ENCODE data around the gene HNRNPR.
"Not testable (repeated sequence)": the region's sequence is repeated elsewhere in the genome, so short reads cannot be mapped to it uniquely, and the experiment has no call there.

The HNRNPR gene

DNA sequence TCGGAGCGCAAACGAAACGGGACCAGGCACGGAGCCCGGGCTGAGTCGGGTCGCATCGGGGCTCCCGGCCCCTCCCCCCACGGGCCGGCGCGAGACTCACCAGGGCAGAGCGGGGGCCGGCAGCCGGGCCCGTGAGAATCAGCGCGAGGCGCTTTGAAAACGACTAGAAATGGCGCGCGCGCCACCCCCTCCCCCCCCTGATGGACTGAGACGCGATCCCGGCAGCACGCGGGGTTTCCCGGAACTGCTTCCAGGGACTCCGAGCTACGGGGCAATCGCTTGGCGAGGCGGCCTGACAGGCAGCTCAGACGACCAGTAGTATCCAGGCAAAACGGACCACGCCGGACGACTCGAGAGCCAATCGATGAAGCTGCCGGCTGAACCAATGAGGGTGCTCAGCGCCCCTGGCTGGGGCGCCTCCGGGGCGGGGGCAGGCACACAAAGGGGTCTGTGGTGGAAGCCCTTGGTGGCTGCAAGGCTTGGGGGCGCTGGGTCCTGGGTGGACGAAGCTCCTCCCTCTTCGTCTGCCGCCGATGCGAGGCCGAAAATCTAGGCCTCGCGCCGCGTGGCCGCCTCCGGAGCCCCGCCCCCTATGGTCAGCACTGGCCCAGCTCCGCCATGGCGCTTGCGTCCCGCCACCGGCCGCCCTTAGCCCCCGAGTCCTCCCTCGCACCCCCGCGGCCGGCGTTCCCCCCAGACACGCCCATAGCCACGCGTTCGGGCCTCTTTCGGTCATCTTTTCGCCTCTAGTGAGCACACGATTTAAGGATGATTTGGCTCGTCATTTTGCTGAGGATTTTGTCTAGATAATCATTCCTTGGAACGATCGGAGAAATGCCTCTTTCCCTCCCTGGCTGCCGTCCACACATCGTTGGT is at the start of gene HNRNPR:
HNRNPR (minus strand) TSS at position 174 of the 876 bp plus-strand sequence. CDS start 3,276 bp downstream, outside the sequence.
- DNase-seq (ENCODE audit: low read depth in 2 of 3, low spot score in 2 of 3), result peak; percentile 95 to 98 (median 97)

DNA sequence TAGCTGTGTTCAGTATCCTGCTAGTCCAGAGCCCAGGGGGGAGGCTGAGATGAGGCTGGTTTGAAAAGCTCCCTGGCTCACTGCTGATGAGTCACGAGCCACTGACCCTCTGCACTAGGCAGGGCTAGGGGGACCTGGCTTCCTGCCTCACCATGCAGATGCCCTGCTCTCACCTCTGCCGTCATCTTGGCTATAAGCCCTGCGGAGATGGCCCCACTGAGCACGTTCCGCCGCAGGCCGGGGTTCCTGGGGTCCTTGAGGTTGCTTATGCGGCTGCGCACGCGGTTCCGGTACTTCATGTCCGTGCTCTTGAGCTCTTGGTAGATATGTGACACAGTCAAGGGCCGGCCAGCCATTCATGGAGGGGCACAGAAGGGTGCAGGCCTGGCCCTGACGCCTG is 49.6 kb upstream of the HNRNPR start:
- no peak for DNase-seq (ENCODE audit: low read depth in 2 of 3, low spot score in 2 of 3)

DNA sequence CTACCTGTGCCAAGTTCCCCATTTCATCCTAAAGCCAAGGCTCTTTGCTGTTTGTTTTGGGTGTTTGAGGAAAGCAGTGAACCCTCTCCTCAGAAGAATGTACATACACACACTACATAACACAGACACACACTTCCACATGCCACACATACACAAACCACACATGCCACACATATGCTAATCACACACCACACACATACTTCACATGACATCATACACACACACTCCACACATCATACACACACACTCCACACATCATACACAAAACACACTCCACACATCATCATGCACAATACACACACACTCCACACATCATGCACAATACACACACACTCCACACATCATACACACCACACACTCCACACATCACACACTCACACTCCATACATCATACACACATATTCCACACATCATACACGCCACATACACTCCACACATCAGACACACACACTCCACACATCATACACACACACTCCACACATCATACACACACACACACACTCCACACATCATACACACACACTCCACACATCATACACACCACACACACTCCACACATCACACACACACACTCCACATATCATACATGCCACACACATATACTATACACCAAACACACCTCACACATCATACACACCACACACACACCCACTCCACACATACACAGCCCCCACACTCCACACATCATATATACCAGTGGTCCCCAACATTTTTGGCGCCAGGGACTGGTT is 48.2 kb upstream of the HNRNPR start:
- no peak for DNase-seq (ENCODE audit: low read depth in 2 of 3, low spot score in 2 of 3)

DNA sequence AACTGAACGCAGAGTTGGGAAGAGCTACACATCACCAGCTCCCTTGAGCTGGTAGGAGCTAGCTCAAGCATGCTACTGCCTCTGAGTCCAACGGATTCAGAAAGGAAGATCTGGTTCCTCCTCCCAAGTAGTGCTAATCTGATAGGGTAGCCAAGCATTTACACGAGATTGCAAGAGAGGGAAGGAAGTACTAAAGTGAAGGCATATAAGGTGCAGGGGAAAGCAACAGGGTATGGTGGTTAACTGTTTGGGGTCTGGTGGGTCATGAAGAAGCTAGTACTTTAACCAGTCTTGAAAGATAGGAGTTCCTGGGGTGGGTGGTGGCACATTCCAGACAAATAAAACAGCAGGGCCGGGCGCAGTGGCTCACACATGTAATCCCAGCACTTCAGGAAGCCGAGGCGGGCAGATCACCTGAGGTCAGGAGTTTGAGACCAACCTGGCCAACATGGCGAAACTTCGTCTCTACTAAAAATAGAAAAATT is 45.8 kb upstream of the HNRNPR start:
- no peak for DNase-seq (ENCODE audit: low read depth in 2 of 3, low spot score in 2 of 3)

- DNase-seq (ENCODE audit: low read depth in 2 of 3, low spot score in 2 of 3), result no peak
These were observed 43.4 kb upstream of the HNRNPR start for GRCh38 chr1:23387494-23387893.

DNA sequence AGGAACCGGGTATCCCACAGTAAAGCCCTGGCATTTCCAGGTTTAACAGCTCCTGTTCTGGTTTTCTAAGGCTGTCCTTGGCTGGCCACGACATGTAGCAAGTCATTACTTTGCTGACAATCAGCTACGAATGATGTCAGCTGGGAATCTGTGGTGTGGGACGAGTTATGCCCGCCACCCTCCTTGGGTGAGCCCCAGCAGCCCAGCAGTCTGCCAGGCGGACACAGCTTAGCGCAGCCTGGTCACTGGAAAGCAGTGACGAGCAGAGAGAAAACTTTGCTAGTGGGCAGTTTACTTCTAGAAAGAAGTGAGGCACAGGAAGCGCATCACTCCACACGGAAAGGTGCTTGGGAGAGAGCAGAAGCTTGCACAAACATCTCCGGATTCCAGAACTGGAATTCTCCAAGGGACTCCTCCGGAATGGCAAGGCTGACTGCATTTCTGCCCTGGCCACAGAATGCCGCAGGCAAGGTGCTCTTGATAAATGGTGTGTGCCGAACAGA is 41.1 kb upstream of the HNRNPR start:
- DNase-seq (ENCODE audit: low read depth in 2 of 3, low spot score in 2 of 3), result no peak

- no peak for DNase-seq (ENCODE audit: low read depth in 2 of 3, low spot score in 2 of 3)
These were observed 40.4 kb upstream of the HNRNPR start for GRCh38 chr1:23384312-23385058.

- no peak for DNase-seq (ENCODE audit: low read depth in 2 of 3, low spot score in 2 of 3)
These were observed 39.7 kb upstream of the HNRNPR start for GRCh38 chr1:23383577-23384311.

DNA sequence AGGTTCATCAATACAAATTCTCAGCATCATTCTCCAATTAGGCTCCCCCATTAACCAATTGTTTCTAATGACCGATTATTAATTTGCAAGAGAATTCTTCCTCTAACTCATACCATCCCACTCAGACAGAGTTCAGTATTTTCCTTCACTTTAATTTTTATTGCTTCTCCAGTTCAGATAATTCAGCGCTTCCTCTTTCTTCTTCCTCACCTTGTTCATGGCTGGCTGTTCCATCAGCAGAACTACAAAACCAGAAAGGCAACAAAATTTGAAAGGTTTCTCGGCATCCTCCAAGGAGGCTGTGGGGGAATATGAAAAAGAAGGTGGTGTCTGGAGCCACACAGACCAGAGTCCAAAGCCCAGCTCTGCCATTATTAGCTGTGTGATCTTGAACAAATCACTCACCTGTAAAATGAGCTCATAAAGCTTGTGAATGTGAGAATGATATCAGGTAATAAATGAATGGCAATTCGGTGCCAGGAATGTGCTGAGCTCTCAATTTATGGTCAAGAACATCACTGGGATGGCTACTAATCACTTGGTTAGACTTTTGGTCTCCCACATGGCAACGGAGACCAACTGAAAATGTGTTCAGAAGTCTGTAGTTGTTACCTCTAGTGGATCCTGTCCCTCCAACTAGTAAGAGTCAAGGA is 37.3 kb upstream of the HNRNPR start:
- no peak for DNase-seq (ENCODE audit: low read depth in 2 of 3, low spot score in 2 of 3)

GRCh38 chr1:23380719-23381118 is 36.6 kb upstream of the HNRNPR start:
- no peak for DNase-seq (ENCODE audit: low read depth in 2 of 3, low spot score in 2 of 3)

DNA sequence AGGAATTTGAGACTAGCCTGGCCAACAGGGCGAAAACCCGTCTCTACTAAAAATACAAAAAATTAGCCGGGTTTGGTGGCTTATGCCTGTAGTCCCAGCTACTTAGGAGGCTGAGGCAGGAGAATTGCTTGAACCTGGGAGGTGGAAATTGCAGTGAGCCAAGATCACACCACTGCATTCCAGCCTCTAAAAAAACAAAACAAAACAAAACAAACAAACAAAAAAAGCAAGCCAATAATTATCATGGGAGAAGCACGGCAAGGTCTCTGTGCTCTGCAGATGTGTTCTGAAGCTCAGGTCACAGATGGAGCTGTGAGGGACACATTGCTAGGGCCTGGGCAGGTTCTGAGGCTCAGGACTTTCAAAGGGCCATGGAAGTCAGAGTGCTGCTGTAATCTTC is 36.2 kb upstream of the HNRNPR start:
- not testable (repeated sequence) for DNase-seq (ENCODE audit: low read depth in 2 of 3, low spot score in 2 of 3)

GRCh38 chr1:23376890-23377811 is 33.1 kb upstream of the HNRNPR start:
- DNase-seq (ENCODE audit: low read depth in 2 of 3, low spot score in 2 of 3), result no peak

GRCh38 chr1:23374079-23374735 is 30.1 kb upstream of the HNRNPR start:
- DNase-seq (ENCODE audit: low read depth in 2 of 3, low spot score in 2 of 3), result not testable (repeated sequence)

DNA sequence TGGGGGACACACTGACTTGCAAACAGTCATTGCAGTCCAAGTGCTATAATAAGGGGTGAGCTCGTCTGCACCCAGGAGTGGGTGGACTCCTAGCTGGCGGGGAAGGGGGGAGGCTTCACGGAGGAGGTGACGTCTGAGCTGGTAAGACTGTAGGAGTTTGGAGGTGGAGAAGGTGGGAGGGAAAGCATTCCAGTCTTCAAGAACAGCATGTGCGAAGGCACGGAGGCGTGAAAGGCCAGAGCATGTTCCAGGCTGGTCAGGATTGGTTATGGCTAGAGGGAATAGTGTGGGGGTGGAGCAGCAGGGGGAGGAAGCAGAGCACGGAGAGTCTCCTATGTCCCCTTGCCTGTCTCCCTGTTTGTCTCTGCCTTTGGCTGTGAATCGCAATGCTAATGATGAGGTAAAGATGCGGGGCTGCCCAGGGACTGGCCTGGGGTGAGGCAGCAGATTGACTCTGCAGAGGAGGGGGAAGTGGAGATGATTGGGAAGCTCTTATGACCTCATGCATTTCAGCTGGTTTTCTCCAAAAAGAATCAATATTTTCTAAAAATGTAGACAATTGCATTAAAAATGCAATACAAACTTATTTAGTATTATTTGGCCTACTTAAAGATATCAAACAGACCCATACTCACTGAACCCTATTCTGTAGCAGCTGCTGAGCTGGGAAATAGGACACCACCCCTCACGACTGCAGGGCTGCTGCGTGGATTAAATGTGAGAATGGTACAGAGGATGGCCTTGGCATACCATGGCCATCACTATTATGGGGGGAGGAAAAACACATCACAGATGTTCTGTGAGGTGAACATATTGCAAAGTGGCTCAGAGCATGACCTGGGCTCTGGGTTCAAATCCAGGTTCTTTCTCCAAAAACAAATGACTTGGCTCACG is 28.1 kb upstream of the HNRNPR start:
- DNase-seq (ENCODE audit: low read depth in 2 of 3, low spot score in 2 of 3), result no peak

DNA sequence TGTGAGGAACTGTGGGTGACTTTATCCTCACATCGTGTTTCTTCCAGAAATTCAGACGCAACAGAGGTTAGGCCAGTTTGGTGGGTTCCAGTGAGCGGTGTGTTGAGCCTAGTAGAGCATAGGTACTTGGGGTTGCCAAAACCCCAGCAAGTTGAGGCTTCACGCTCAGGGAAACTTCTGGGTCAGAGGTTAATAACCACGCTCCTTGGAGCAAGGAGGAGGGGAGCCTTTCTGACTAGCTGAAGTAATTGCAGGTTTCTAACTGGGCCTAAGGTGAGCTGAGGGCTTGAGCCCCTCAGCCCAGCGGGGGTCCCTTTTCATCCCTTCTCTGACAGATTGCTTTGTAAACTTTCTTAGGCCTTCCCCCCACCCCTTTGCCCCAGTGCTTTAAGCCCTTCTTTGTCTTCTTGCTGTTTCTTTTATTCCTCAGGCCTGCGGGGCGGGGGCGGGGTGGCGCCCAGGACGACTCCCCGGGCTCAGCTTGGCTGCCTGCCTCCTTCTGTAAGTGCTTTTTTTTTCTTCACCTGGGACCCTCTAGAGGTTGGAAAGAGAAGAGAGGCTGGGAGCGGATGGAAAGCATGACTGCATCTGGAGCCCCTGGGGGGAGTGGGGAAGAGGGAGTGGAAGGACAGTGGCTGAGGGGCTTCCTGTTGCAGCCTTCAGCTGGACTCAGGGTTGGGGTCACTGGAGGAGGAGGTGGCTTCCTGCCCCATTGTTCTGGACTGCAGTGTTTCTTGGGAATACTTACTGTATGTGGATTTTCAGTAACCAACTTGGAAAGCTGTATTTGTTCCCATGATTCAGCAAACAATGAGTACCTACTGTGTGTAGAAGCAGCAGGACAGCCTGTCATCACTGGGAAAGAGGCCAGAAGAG is 26.9 kb upstream of the HNRNPR start:
- no peak for DNase-seq (ENCODE audit: low read depth in 2 of 3, low spot score in 2 of 3)

GRCh38 chr1:23370330-23370708 is 26.2 kb upstream of the HNRNPR start:
- no peak for DNase-seq (ENCODE audit: low read depth in 2 of 3, low spot score in 2 of 3)
